HEK293 (cell line): ENCODE results near the gene PLPP7.

Source experiments
- CTCF ChIA-PET: fragments of 350-600 bp; formaldehyde crosslinking; extraction: SDS; loops from one replicate; lab custom pipeline; 2021; ENCODE audit warnings: antibody characterized with exemption; lab: Yijun Ruan, JAX
- POLR2A ChIA-PET: fragments of 300-600 bp; formaldehyde crosslinking; extraction: SDS; loops from one replicate; lab custom pipeline; 2020; ENCODE audit warnings: antibody characterized with exemption, inconsistent platforms; lab: Yijun Ruan, JAX
- H3K27ac ChIP-seq: fragments of 200-500 bp; sonication (Bioruptor generic); 2 replicates; pipeline ENCODE4 v1.5.1; 2014; ENCODE audit warnings: low read depth, low read length, control low read depth, inconsistent platforms; ENCODE audit errors: extremely low read depth
- H3K36me3 ChIP-seq, 2 experiments: fragments of 200-500 bp in 1 of 2; sonication (Bioruptor generic) in 1 of 2; 1 replicate in 1 of 2; 2 replicates in 1 of 2; pipeline ENCODE4 v1.5.1; 2014 to 2017; ENCODE audit warnings: inconsistent platforms in 2 of 2, low read length in 2 of 2; ENCODE audit not compliant: control insufficient read depth in 2 of 2, insufficient read depth in 1 of 2
- H3K4me1 ChIP-seq: fragments of 200-500 bp; sonication (Bioruptor generic); 2 replicates; pipeline ENCODE4 v1.5.1; 2014; ENCODE audit warnings: mild to moderate bottlenecking, low read length, inconsistent platforms; ENCODE audit not compliant: control insufficient read depth, insufficient read depth
- H3K4me3 ChIP-seq: 2 replicates; pipeline ENCODE4 v1.5.1; 2011; ENCODE audit warnings: low read depth, mild to moderate bottlenecking, control low read depth, low read length, moderate library complexity
- H3K9me3 ChIP-seq: fragments of 200-500 bp; sonication (Bioruptor generic); 2 replicates; pipeline ENCODE4 v1.5.1; 2014; ENCODE audit warnings: low read depth, low read length, inconsistent platforms; ENCODE audit not compliant: control insufficient read depth, insufficient read depth
- GLIS1 ChIP-seq: fragments of 450-650 bp; formaldehyde crosslinking; IDR thresholded peaks from 2 replicates; pipeline ENCODE4 v1.5.1; 2016; ENCODE audit warnings: missing biosample characterization, missing genetic modification characterization
- KLF7 ChIP-seq: fragments of 450-650 bp; formaldehyde crosslinking; IDR thresholded peaks from 2 replicates; pipeline ENCODE4 v1.5.1; 2016; ENCODE audit warnings: missing biosample characterization, missing genetic modification characterization, borderline replicate concordance
- MEIS1 ChIP-seq: sonication (generic); formaldehyde crosslinking; IDR thresholded peaks from 2 replicates; pipeline ENCODE4 v1.8.1; 2022; ENCODE audit warnings: missing genetic modification reagents, mild to moderate bottlenecking, borderline replicate concordance
- SALL2 ChIP-seq: fragments of 450-650 bp; formaldehyde crosslinking; IDR thresholded peaks from 2 replicates; pipeline ENCODE4 v1.5.0; 2017; ENCODE audit warnings: missing biosample characterization, mild to moderate bottlenecking, missing genetic modification characterization, borderline replicate concordance
- YY2 ChIP-seq: fragments of 450-650 bp; formaldehyde crosslinking; IDR thresholded peaks from 2 replicates; pipeline ENCODE4 v1.5.1; 2016; ENCODE audit warnings: missing biosample characterization, missing genetic modification characterization
- ZBTB17 ChIP-seq: fragments of 450-650 bp; formaldehyde crosslinking; IDR thresholded peaks from 2 replicates; pipeline ENCODE4 v1.5.1; 2016; ENCODE audit warnings: missing biosample characterization, missing genetic modification characterization
- ZFP41 ChIP-seq: fragments of 450-650 bp; formaldehyde crosslinking; IDR thresholded peaks from 2 replicates; pipeline ENCODE4 v1.5.1; 2016; ENCODE audit warnings: missing biosample characterization, missing genetic modification characterization, borderline replicate concordance
- ZNF121 ChIP-seq: fragments of 450-650 bp; formaldehyde crosslinking; IDR thresholded peaks from 2 replicates; pipeline ENCODE4 v1.5.1; 2016; ENCODE audit warnings: missing biosample characterization, missing genetic modification characterization
- ZNF19 ChIP-seq: fragments of 450-650 bp; formaldehyde crosslinking; IDR thresholded peaks from 2 replicates; pipeline ENCODE4; 2016; ENCODE audit warnings: missing biosample characterization, missing genetic modification characterization, low read depth
- ZNF223 ChIP-seq: fragments of 450-650 bp; formaldehyde crosslinking; IDR thresholded peaks from 2 replicates; pipeline ENCODE4 v1.5.1; 2016; ENCODE audit warnings: missing biosample characterization, missing genetic modification characterization
- ZNF37A ChIP-seq: fragments of 450-650 bp; IDR thresholded peaks from 2 replicates; pipeline ENCODE4 v1.5.1; 2018; ENCODE audit warnings: missing biosample characterization, missing genetic modification characterization
- ZNF510 ChIP-seq: fragments of 450-650 bp; formaldehyde crosslinking; IDR thresholded peaks from 2 replicates; pipeline ENCODE4 v1.5.1; 2018; ENCODE audit warnings: mild to moderate bottlenecking, missing genetic modification characterization, missing biosample characterization; ENCODE audit not compliant: insufficient replicate concordance
- ZNF600 ChIP-seq: fragments of 450-650 bp; formaldehyde crosslinking; IDR thresholded peaks from 2 replicates; pipeline ENCODE4 v1.5.1; 2016; ENCODE audit warnings: missing biosample characterization, missing genetic modification characterization
- ZNF623 ChIP-seq: fragments of 450-650 bp; formaldehyde crosslinking; IDR thresholded peaks from 2 replicates; pipeline ENCODE4 v1.5.1; 2016; ENCODE audit warnings: missing biosample characterization, missing genetic modification characterization
- ZNF707 ChIP-seq: fragments of 450-650 bp; formaldehyde crosslinking; IDR thresholded peaks from 2 replicates; pipeline ENCODE4 v1.5.1; 2016; ENCODE audit warnings: missing biosample characterization, missing genetic modification characterization
- TF ChIP-seq, protein P1 (sequence below): fragments of 450-650 bp; formaldehyde crosslinking; IDR thresholded peaks from 2 replicates; pipeline ENCODE4 v1.5.1; 2016; ENCODE audit warnings: missing biosample characterization, missing genetic modification characterization, borderline replicate concordance
- TF ChIP-seq, protein P2 (sequence below): fragments of 450-650 bp; formaldehyde crosslinking; IDR thresholded peaks from 2 replicates; pipeline ENCODE4 v1.5.1; 2017; ENCODE audit warnings: missing biosample characterization, missing genetic modification characterization
- TF ChIP-seq, protein P3 (sequence below): fragments of 450-650 bp; formaldehyde crosslinking; IDR thresholded peaks from 2 replicates; pipeline ENCODE4 v1.5.1; 2016; ENCODE audit warnings: missing biosample characterization, missing genetic modification characterization
- TF ChIP-seq, protein P4 (sequence below): IDR thresholded peaks from 2 replicates; pipeline ENCODE4 v1.6.1; 2011; ENCODE audit warnings: mild to moderate bottlenecking, low read depth, low read length, borderline replicate concordance
- TF ChIP-seq, protein P5 (sequence below): fragments of 450-650 bp; formaldehyde crosslinking; IDR thresholded peaks from 2 replicates; pipeline ENCODE4 v1.5.1; 2016; ENCODE audit warnings: missing biosample characterization, missing genetic modification characterization

Gene PLPP7

DNA sequence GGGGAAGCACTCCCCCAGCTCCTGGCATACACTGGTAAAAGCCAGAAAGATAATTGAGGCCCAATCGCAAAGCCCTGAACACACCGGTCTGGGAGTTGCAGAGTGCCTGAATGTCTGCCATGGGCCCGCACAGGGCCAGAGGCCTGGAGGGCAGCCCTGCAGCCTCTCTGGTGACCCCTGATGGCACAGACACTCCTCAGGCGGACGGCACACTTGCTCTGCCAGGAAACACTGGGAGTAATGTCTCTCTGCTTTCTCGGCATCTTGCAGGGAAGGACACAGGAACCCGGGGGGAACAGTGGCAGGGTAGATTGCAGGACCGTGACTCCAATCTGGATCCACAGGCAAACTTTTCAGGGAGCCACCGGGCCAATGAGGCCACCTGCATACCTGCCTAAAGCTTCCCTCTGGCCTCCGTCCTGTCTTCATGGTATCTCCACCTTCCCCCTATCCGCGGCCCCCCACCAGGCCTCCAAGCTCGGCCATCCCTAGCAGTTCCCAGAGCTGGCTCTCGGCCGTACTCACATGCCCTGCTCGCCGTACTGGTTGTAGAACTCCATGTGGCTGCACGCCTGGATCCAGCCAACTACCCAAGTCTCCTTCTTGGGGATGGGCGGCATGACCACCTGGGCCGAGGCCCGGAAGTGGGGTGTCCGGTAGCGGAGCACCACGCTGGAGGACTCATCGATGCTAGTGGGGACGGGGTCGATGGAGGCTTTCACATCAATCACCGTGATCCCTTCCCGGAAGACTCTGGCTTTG is 14.0 kb upstream of the PLPP7 start:
- ChIA-PET CTCF (interaction anchor here (0.6 to 0.9 kb wide), 3 partner anchors 45 to 370 kb away, joined by 3 read pairs; no protein-coding TSS in a partner anchor), POLR2A (interaction anchor here (0.6 kb wide), 1 partner anchor 1122 kb away, joined by 3 read pairs; no protein-coding TSS in a partner anchor)
- Histone ChIP-seq H3K4me3 (no peak overlapping the region), H3K4me1 (no peaks in the 10 kb centered on the region), H3K9me3 (no peaks in the 10 kb centered on the region), H3K27ac (no peak overlapping the region), H3K36me3 (no peaks in the 10 kb centered on the region)
- TF ChIP-seq ZNF707 (tag by site-specific recombination) (0 out of 2 replicates have a peak, but pooled peaks have one; percentile 41), ZBTB17 (tag by site-specific recombination) (peak; percentile 49), ZNF600 (0 out of 2 replicates have a peak, but pooled peaks have one; percentile 23)
- TF ChIP-seq, protein P1, sequence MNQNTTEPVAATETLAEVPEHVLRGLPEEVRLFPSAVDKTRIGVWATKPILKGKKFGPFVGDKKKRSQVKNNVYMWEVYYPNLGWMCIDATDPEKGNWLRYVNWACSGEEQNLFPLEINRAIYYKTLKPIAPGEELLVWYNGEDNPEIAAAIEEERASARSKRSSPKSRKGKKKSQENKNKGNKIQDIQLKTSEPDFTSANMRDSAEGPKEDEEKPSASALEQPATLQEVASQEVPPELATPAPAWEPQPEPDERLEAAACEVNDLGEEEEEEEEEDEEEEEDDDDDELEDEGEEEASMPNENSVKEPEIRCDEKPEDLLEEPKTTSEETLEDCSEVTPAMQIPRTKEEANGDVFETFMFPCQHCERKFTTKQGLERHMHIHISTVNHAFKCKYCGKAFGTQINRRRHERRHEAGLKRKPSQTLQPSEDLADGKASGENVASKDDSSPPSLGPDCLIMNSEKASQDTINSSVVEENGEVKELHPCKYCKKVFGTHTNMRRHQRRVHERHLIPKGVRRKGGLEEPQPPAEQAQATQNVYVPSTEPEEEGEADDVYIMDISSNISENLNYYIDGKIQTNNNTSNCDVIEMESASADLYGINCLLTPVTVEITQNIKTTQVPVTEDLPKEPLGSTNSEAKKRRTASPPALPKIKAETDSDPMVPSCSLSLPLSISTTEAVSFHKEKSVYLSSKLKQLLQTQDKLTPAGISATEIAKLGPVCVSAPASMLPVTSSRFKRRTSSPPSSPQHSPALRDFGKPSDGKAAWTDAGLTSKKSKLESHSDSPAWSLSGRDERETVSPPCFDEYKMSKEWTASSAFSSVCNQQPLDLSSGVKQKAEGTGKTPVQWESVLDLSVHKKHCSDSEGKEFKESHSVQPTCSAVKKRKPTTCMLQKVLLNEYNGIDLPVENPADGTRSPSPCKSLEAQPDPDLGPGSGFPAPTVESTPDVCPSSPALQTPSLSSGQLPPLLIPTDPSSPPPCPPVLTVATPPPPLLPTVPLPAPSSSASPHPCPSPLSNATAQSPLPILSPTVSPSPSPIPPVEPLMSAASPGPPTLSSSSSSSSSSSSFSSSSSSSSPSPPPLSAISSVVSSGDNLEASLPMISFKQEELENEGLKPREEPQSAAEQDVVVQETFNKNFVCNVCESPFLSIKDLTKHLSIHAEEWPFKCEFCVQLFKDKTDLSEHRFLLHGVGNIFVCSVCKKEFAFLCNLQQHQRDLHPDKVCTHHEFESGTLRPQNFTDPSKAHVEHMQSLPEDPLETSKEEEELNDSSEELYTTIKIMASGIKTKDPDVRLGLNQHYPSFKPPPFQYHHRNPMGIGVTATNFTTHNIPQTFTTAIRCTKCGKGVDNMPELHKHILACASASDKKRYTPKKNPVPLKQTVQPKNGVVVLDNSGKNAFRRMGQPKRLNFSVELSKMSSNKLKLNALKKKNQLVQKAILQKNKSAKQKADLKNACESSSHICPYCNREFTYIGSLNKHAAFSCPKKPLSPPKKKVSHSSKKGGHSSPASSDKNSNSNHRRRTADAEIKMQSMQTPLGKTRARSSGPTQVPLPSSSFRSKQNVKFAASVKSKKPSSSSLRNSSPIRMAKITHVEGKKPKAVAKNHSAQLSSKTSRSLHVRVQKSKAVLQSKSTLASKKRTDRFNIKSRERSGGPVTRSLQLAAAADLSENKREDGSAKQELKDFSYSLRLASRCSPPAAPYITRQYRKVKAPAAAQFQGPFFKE (tag by site-specific recombination) = no peak
- TF ChIP-seq, protein P2, sequence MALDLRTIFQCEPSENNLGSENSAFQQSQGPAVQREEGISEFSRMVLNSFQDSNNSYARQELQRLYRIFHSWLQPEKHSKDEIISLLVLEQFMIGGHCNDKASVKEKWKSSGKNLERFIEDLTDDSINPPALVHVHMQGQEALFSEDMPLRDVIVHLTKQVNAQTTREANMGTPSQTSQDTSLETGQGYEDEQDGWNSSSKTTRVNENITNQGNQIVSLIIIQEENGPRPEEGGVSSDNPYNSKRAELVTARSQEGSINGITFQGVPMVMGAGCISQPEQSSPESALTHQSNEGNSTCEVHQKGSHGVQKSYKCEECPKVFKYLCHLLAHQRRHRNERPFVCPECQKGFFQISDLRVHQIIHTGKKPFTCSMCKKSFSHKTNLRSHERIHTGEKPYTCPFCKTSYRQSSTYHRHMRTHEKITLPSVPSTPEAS (tag by site-specific recombination) = no peak
- TF ChIP-seq, protein P3, sequence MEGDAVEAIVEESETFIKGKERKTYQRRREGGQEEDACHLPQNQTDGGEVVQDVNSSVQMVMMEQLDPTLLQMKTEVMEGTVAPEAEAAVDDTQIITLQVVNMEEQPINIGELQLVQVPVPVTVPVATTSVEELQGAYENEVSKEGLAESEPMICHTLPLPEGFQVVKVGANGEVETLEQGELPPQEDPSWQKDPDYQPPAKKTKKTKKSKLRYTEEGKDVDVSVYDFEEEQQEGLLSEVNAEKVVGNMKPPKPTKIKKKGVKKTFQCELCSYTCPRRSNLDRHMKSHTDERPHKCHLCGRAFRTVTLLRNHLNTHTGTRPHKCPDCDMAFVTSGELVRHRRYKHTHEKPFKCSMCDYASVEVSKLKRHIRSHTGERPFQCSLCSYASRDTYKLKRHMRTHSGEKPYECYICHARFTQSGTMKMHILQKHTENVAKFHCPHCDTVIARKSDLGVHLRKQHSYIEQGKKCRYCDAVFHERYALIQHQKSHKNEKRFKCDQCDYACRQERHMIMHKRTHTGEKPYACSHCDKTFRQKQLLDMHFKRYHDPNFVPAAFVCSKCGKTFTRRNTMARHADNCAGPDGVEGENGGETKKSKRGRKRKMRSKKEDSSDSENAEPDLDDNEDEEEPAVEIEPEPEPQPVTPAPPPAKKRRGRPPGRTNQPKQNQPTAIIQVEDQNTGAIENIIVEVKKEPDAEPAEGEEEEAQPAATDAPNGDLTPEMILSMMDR (tag by site-specific recombination) = 0 out of 2 replicates have a peak, but pooled peaks have one; percentile 19

DNA sequence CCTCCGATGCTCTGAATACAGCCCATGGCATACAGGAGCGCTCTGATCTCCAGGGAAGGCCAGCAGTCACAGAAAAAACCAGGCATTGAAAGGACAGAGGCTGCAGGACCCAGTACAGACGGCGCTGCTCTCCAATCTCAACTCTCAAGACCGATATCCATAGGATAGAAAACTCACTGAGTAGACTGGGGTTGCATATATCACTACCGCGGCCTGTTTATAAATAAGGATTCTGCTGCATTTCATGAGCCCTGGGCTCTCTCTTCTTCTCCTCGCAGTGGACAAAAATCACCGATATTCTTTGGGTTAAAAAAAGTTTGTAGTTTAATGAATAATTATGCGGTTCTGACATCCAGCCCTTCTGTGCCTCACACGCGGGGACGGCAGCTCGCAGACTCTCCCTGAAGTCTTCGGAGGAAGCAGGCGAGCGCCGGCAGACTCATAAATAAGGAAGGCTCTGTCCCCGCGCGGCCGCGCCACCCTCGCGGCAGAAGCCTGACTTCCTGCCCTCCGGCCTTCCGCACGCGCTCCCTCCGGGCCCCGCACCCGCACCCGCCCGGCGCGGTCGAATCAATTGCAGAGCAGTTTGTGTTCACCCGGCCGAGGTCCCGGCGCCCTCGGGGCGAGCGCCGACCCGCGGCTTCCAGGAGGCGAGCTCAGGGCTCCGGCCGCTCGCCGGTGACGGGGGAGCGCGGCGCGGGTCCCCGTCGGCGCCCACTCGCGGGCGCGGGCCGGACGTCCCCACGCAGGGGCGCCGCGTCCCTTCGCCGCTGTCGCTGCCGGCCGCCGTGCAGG is 13.2 kb upstream of the PLPP7 start, which contains the start of gene FAM78A:
FAM78A (minus strand) TSS at position 417 of the 795 bp plus-strand sequence; CDS start at position 86, 331 bp downstream.
- no peaks in the 10 kb centered on the region for H3K36me3 ChIP-seq
- no peak within 1 kb of the TSS for H3K27ac ChIP-seq
- ChIA-PET CTCF (interaction anchor here (0.6 to 0.7 kb wide), 2 partner anchors 95 to 369 kb away, joined by 3 read pairs; no protein-coding TSS in a partner anchor), POLR2A (no interaction called here)
- peak within 1 kb of the TSS; percentile 34 for H3K4me3 ChIP-seq
- H3K4me1 ChIP-seq = no peaks in the 10 kb centered on the region
- H3K9me3 ChIP-seq = no peaks in the 10 kb centered on the region
- TF ChIP-seq ZNF121 = no peak
- TF ChIP-seq ZFP41 (tag by site-specific recombination) = no peak
- no peak for TF ChIP-seq GLIS1 (tag by site-specific recombination)
- TF ChIP-seq MEIS1 (CRISPR knock-in tag) = no peak
- TF ChIP-seq YY2 (tag by site-specific recombination) = no peak
- TF ChIP-seq ZNF510 (tag by site-specific recombination) = no peak
- TF ChIP-seq ZNF223 (tag by site-specific recombination) = no peak
- TF ChIP-seq KLF7 = no peak
- TF ChIP-seq, protein P4, sequence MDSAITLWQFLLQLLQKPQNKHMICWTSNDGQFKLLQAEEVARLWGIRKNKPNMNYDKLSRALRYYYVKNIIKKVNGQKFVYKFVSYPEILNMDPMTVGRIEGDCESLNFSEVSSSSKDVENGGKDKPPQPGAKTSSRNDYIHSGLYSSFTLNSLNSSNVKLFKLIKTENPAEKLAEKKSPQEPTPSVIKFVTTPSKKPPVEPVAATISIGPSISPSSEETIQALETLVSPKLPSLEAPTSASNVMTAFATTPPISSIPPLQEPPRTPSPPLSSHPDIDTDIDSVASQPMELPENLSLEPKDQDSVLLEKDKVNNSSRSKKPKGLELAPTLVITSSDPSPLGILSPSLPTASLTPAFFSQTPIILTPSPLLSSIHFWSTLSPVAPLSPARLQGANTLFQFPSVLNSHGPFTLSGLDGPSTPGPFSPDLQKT = no peak
- TF ChIP-seq SALL2 = no peak
- TF ChIP-seq, protein P5, sequence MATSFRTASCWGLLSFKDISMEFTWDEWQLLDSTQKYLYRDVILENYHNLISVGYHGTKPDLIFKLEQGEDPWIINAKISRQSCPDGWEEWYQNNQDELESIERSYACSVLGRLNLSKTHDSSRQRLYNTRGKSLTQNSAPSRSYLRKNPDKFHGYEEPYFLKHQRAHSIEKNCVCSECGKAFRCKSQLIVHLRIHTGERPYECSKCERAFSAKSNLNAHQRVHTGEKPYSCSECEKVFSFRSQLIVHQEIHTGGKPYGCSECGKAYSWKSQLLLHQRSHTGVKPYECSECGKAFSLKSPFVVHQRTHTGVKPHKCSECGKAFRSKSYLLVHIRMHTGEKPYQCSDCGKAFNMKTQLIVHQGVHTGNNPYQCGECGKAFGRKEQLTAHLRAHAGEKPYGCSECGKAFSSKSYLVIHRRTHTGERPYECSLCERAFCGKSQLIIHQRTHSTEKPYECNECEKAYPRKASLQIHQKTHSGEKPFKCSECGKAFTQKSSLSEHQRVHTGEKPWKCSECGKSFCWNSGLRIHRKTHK (tag by site-specific recombination) = no peak
- TF ChIP-seq ZNF19 (tag by site-specific recombination) = no peak
- TF ChIP-seq ZNF37A (tag by site-specific recombination) = no peak
- no peak for TF ChIP-seq ZNF623
